ENCODE measurements around the gene PLCXD1. TPM values are rescaled to one million over a fixed set of nuclear protein-coding genes. Genes with fewer than 3 reads are reported as not detected.

PLCXD1 gene
- total RNA-seq, 1 donor = 3.3 TPM

DNA sequence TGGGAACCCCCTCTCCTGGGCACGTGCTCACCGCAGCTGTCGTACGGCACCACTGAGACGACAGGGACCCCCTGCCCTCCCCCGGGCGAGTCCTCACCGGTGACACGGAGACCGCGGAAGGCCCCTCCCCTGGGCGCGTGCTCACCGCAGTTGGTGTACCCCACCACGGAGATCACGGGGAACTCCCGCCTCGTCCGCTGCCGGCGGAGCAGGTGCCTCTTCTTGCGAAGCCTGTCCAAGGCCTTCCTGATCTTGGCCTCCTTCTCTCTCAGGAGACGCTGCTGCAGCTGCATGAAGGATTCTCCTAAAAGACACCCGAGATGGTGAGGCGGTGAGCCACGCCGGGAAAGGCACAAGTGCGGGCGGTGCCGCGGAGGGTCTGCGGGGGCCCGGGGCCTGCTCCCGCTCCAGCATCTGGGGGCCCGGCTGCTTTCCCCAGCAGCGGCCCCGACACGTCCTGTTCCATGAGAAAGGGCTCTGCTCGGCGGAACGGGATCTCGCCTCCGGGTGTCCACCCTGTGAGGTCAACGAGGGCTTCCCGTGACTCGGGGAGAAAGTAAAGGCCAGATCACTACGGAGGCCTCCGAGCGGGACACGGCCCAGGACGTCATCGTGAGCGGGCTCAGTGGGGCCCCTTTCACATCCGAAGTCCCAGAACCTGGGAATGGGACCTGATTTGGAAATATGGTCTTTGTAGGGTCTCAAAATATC lies 31.6 kb downstream of the PLCXD1 start:
- Histone ChIP-seq H3K79me2 (ENCODE audit: insufficient read depth, low read length) (peaks cover 8% of the 10 kb centered on the region), H2AFZ (ENCODE audit: low read length) (no peak overlapping the region), H3K4me3 (ENCODE audit: insufficient read depth, low read length) (no peak overlapping the region), H3K27me3 (ENCODE audit: insufficient read depth, low read length) (no peaks in the 10 kb centered on the region), H3K9me3 (ENCODE audit: low read depth, low read length) (no peaks in the 10 kb centered on the region), H3K4me2 (ENCODE audit: insufficient read depth, low read length) (no peak overlapping the region), H3K4me1 (ENCODE audit: insufficient read depth, low read length) (no peaks in the 10 kb centered on the region), H3K36me3 (ENCODE audit: insufficient read depth, low read length) (peaks cover 33% of the 10 kb centered on the region), H3K27ac (ENCODE audit: low read depth, low read length) (no peak overlapping the region), H4K20me1 (ENCODE audit: insufficient read depth, low read length) (no peaks in the 10 kb centered on the region)
- TF ChIP-seq, protein P1, sequence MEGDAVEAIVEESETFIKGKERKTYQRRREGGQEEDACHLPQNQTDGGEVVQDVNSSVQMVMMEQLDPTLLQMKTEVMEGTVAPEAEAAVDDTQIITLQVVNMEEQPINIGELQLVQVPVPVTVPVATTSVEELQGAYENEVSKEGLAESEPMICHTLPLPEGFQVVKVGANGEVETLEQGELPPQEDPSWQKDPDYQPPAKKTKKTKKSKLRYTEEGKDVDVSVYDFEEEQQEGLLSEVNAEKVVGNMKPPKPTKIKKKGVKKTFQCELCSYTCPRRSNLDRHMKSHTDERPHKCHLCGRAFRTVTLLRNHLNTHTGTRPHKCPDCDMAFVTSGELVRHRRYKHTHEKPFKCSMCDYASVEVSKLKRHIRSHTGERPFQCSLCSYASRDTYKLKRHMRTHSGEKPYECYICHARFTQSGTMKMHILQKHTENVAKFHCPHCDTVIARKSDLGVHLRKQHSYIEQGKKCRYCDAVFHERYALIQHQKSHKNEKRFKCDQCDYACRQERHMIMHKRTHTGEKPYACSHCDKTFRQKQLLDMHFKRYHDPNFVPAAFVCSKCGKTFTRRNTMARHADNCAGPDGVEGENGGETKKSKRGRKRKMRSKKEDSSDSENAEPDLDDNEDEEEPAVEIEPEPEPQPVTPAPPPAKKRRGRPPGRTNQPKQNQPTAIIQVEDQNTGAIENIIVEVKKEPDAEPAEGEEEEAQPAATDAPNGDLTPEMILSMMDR (IDR thresholded peaks at IDR 0.05; ENCODE audit: extremely low read depth, low read depth, low read length) = no peak
- DNase-seq (ENCODE audit: insufficient read length, low spot score, missing footprints) = no peak

DNA sequence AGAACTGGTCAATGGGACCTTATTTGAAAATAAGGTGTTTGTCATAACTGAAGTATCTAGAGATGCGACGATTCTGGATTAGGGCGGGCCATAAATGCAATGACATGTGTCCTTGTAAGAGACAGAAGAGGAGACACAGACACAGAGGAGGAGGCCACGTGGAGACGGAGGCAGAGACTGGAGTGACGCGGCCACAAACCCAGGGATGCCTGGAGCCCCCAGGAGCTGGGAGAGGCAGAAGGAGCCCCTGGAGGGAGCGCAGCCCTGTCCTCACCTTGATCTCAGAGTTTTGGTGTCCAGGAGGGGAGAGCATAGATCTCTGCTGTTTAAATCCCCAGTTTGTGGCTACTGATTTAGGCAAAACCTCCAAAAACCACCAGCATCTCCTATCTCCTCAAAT lies 32.4 kb downstream of the PLCXD1 start:
- TF ChIP-seq, protein P1 (IDR thresholded peaks at IDR 0.05; ENCODE audit: extremely low read depth, low read depth, low read length) = no peak
- peaks cover 30% of the 10 kb centered on the region for H3K36me3 ChIP-seq (ENCODE audit: insufficient read depth, low read length)
- H3K27ac ChIP-seq (ENCODE audit: low read depth, low read length) = no peak overlapping the region
- H4K20me1 ChIP-seq (ENCODE audit: insufficient read depth, low read length) = no peaks in the 10 kb centered on the region
- no peaks in the 10 kb centered on the region for H3K4me1 ChIP-seq (ENCODE audit: insufficient read depth, low read length)
- no peaks in the 10 kb centered on the region for H3K27me3 ChIP-seq (ENCODE audit: insufficient read depth, low read length)
- H2AFZ ChIP-seq (ENCODE audit: low read length) = no peak overlapping the region
- no peak overlapping the region for H3K4me2 ChIP-seq (ENCODE audit: insufficient read depth, low read length)
- H3K4me3 ChIP-seq (ENCODE audit: insufficient read depth, low read length) = no peak overlapping the region
- no peak for DNase-seq (ENCODE audit: insufficient read length, low spot score, missing footprints)
- peaks cover 11% of the 10 kb centered on the region for H3K79me2 ChIP-seq (ENCODE audit: insufficient read depth, low read length)
- H3K9me3 ChIP-seq (ENCODE audit: low read depth, low read length) = no peaks in the 10 kb centered on the region

DNA sequence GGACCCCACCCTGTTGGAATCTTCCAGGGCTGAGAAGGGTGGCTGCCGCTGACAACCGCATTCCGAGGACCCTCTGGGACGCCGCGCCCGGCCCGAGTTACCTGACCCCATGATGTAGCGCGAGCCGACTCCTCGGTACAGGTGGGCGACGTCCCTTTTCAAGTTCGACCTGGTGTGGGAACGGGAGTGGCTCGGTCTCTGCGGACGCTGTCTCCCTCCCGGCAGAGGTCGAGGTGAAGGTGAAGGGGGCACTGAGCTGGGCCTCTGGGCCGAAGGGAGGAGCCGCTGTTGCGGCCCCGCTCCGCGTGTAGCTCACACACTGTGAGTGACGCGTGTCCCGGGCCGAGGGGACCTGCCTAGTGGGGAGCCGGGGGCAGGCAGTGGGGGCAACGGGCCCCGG lies 32.9 kb downstream of the PLCXD1 start:
- Histone ChIP-seq H3K79me2 (ENCODE audit: insufficient read depth, low read length) (peaks cover 11% of the 10 kb centered on the region), H2AFZ (ENCODE audit: low read length) (no peak overlapping the region), H3K4me2 (ENCODE audit: insufficient read depth, low read length) (no peak overlapping the region), H3K4me1 (ENCODE audit: insufficient read depth, low read length) (no peaks in the 10 kb centered on the region), H4K20me1 (ENCODE audit: insufficient read depth, low read length) (no peaks in the 10 kb centered on the region), H3K4me3 (ENCODE audit: insufficient read depth, low read length) (no peak overlapping the region), H3K27ac (ENCODE audit: low read depth, low read length) (no peak overlapping the region), H3K27me3 (ENCODE audit: insufficient read depth, low read length) (no peaks in the 10 kb centered on the region), H3K36me3 (ENCODE audit: insufficient read depth, low read length) (peaks cover 30% of the 10 kb centered on the region), H3K9me3 (ENCODE audit: low read depth, low read length) (no peaks in the 10 kb centered on the region)
- DNase-seq (ENCODE audit: insufficient read length, low spot score, missing footprints) = no peak
- TF ChIP-seq, protein P1 (IDR thresholded peaks at IDR 0.05; ENCODE audit: extremely low read depth, low read depth, low read length) = no peak

DNA sequence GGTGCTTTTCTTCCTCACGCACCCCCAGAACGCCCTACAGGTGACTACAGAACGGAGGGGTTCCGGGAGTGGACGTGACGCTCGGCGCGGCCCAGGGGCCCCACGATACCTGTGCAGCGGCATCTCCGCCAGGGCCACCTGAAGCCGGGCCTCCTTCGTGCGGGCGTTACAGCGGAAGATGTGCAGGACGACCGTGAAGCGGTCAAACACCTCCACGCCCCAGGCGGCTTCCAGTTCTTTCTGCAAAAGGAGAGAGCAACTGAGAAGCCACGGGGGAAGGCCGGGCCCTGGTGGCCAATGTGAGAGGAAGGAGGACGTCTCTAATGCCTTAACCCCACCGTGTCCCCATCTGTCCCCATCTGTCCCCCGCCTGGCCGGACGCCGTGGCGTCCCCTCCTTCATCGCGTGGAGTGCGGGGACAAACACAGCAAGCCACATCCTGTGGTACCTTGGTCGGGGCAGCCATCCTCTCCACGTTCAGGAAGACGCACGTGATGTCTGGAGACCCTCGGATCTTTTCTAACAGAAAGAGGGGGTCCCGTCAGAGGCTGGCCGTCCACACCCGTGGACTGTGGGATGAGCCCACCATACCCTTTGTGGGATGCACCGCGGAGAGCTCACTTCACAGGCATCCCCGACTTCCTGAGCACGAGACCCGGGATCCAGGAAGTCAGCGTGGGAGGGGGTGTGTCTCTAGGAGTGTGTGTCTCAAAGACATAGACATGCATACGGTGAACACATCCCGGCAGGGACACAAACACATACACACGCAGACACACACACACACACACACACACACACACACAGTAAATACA lies 33.8 kb downstream of the PLCXD1 start:
- Histone ChIP-seq H3K27ac (ENCODE audit: low read depth, low read length) (no peak overlapping the region), H3K9me3 (ENCODE audit: low read depth, low read length) (no peaks in the 10 kb centered on the region), H3K27me3 (ENCODE audit: insufficient read depth, low read length) (no peaks in the 10 kb centered on the region), H4K20me1 (ENCODE audit: insufficient read depth, low read length) (no peaks in the 10 kb centered on the region), H3K4me1 (ENCODE audit: insufficient read depth, low read length) (peaks cover under 1% of the 10 kb centered on the region), H2AFZ (ENCODE audit: low read length) (no peak overlapping the region), H3K4me2 (ENCODE audit: insufficient read depth, low read length) (no peak overlapping the region), H3K79me2 (ENCODE audit: insufficient read depth, low read length) (peaks cover 14% of the 10 kb centered on the region), H3K4me3 (ENCODE audit: insufficient read depth, low read length) (no peak overlapping the region), H3K36me3 (ENCODE audit: insufficient read depth, low read length) (peaks cover 26% of the 10 kb centered on the region)
- TF ChIP-seq, protein P1 (IDR thresholded peaks at IDR 0.05; ENCODE audit: extremely low read depth, low read depth, low read length) = no peak
- no peak for DNase-seq (ENCODE audit: insufficient read length, low spot score, missing footprints)
